Stimulated activated CD8-positive, alpha-beta memory T cell treated with anti-CD3 and anti-CD28 coated beads, Interleukin-4, amount 100 ng/mL, for 1 hour (primary cell): Measurements from ENCODE around the gene HARBI1.
"Not testable (repeated sequence)": the region's sequence is repeated elsewhere in the genome, so short reads cannot be mapped to it uniquely, and the experiment has no call there.

Experiments used
- DNase-seq, 2 donors: peaks; one replicate each; pipeline ENCODE4 v3.0.0-alpha.2; 2020; ENCODE audit warnings: low read depth in 2 of 2, low spot score in 1 of 2

Gene HARBI1

GRCh38 chr11:46597609-46598219, 19.3 kb downstream of the HARBI1 start:
- no peak for DNase-seq

GRCh38 chr11:46597155-46597554, 19.9 kb downstream of the HARBI1 start:
- no peak for DNase-seq

- no peak for DNase-seq
Measured at GRCh38 chr11:46594785-46595184, 22.2 kb downstream of the HARBI1 start.

GRCh38 chr11:46594374-46594700, 22.7 kb downstream of the HARBI1 start:
- DNase-seq, result no peak

- peak; percentile 51 to 63 for DNase-seq
Measured at GRCh38 chr11:46593550-46594373, 23.3 kb downstream of the HARBI1 start, which contains the start of gene AMBRA1. AMBRA1 (minus strand) TSS chr11:46594023; CDS start chr11:46548380, 45,643 bp downstream.

GRCh38 chr11:46590740-46591605, 26.1 kb downstream of the HARBI1 start:
- no peak for DNase-seq

- DNase-seq, result no peak
Measured at GRCh38 chr11:46588915-46589314, 28.1 kb downstream of the HARBI1 start.

- DNase-seq, result no peak
Measured at GRCh38 chr11:46588131-46588530, 28.9 kb downstream of the HARBI1 start.

- DNase-seq, result not testable (repeated sequence)
Measured at GRCh38 chr11:46583513-46583912, 33.5 kb downstream of the HARBI1 start.

GRCh38 chr11:46582588-46582987, 34.4 kb downstream of the HARBI1 start:
- DNase-seq, result no peak

- no peak for DNase-seq
Measured at GRCh38 chr11:46577058-46577457, 40.0 kb downstream of the HARBI1 start.

GRCh38 chr11:46574656-46575055, 42.4 kb downstream of the HARBI1 start:
- no peak for DNase-seq

- no peak for DNase-seq
Measured at GRCh38 chr11:46570790-46571398, 46.1 kb downstream of the HARBI1 start.

- DNase-seq, result no peak
Measured at GRCh38 chr11:46565232-46565840, 51.7 kb downstream of the HARBI1 start.

GRCh38 chr11:46564459-46564858, 52.6 kb downstream of the HARBI1 start:
- DNase-seq, result no peak

- no peak for DNase-seq
Measured at GRCh38 chr11:46562527-46562926, 54.5 kb downstream of the HARBI1 start.

GRCh38 chr11:46560300-46560991, 56.6 kb downstream of the HARBI1 start:
- no peak for DNase-seq

- no peak for DNase-seq
Measured at GRCh38 chr11:46559815-46560214, 57.2 kb downstream of the HARBI1 start.

GRCh38 chr11:46557684-46558151, 59.3 kb downstream of the HARBI1 start:
- no peak for DNase-seq
